ENCODE data around the gene NRSN1.

GRCh38 chr6:24106291-24106690, 19.7 kb upstream of the NRSN1 start:
- TF ChIP-seq, protein P1, sequence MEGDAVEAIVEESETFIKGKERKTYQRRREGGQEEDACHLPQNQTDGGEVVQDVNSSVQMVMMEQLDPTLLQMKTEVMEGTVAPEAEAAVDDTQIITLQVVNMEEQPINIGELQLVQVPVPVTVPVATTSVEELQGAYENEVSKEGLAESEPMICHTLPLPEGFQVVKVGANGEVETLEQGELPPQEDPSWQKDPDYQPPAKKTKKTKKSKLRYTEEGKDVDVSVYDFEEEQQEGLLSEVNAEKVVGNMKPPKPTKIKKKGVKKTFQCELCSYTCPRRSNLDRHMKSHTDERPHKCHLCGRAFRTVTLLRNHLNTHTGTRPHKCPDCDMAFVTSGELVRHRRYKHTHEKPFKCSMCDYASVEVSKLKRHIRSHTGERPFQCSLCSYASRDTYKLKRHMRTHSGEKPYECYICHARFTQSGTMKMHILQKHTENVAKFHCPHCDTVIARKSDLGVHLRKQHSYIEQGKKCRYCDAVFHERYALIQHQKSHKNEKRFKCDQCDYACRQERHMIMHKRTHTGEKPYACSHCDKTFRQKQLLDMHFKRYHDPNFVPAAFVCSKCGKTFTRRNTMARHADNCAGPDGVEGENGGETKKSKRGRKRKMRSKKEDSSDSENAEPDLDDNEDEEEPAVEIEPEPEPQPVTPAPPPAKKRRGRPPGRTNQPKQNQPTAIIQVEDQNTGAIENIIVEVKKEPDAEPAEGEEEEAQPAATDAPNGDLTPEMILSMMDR (IDR thresholded peaks at IDR 0.05; ENCODE audit: low read depth, low read length, poor library complexity, severe bottlenecking): no peak
- TF ChIP-seq EZH2phosphoT487 (IDR thresholded peaks at IDR 0.05; ENCODE audit: borderline replicate concordance, low read length): no peak
